ENCODE data around the gene AP2M1.

The AP2M1 gene

GRCh38 chr3:184174284-184174645 is 390 bp upstream of the AP2M1 start:
- DNase-seq = no peak
- Histone ChIP-seq H3K27me3 (no peaks in the 10 kb centered on the region), H3K9me3 (no peaks in the 10 kb centered on the region), H3K4me3 (ENCODE audit: low read depth, low read length) (peak overlapping the region; percentile 15; the same call in 1 of the 2 replicates), H3K4me1 (peaks cover 7% of the 10 kb centered on the region), H3K36me3 (peaks cover 44% of the 10 kb centered on the region)
- TF ChIP-seq, protein P1, sequence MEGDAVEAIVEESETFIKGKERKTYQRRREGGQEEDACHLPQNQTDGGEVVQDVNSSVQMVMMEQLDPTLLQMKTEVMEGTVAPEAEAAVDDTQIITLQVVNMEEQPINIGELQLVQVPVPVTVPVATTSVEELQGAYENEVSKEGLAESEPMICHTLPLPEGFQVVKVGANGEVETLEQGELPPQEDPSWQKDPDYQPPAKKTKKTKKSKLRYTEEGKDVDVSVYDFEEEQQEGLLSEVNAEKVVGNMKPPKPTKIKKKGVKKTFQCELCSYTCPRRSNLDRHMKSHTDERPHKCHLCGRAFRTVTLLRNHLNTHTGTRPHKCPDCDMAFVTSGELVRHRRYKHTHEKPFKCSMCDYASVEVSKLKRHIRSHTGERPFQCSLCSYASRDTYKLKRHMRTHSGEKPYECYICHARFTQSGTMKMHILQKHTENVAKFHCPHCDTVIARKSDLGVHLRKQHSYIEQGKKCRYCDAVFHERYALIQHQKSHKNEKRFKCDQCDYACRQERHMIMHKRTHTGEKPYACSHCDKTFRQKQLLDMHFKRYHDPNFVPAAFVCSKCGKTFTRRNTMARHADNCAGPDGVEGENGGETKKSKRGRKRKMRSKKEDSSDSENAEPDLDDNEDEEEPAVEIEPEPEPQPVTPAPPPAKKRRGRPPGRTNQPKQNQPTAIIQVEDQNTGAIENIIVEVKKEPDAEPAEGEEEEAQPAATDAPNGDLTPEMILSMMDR (IDR thresholded peaks at IDR 0.05; ENCODE audit: low read depth, low read length) = no peak

DNA sequence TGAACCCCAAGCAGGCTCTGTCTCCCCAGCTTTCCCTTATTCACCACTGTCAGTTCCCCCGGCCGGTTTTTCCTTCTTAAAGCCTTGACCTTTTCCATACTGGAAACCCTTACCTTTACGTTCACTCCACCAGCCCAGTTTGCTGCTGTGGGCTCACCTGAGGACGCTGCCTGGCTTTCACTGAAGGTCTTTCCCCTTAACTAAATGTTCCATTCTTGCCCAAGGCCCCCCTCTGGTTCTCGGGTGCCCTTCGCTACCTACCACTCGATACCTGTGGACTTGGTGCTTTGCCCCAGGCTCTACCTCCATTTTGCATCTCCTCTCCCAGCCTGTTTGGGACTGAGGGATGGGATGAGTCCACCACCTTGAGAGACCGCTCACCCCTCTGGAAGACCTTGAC is 851 bp downstream of the AP2M1 start:
- Histone ChIP-seq H3K36me3 (peaks cover 48% of the 10 kb centered on the region), H3K9me3 (no peaks in the 10 kb centered on the region), H3K4me1 (peaks cover 7% of the 10 kb centered on the region), H3K27me3 (no peaks in the 10 kb centered on the region), H3K4me3 (ENCODE audit: low read depth, low read length) (peak overlapping the region; percentile 93)
- no peak for DNase-seq
- TF ChIP-seq, protein P1 (IDR thresholded peaks at IDR 0.05; ENCODE audit: low read depth, low read length) = no peak

GRCh38 chr3:184175981-184176376 is 1.3 kb downstream of the AP2M1 start:
- H3K9me3 ChIP-seq = no peaks in the 10 kb centered on the region
- DNase-seq = no peak
- TF ChIP-seq, protein P1 (IDR thresholded peaks at IDR 0.05; ENCODE audit: low read depth, low read length) = no peak
- H3K27me3 ChIP-seq = no peaks in the 10 kb centered on the region
- peaks cover 48% of the 10 kb centered on the region for H3K36me3 ChIP-seq
- H3K4me3 ChIP-seq (ENCODE audit: low read depth, low read length) = peak overlapping the region; percentile 93
- peaks cover 7% of the 10 kb centered on the region for H3K4me1 ChIP-seq

DNA sequence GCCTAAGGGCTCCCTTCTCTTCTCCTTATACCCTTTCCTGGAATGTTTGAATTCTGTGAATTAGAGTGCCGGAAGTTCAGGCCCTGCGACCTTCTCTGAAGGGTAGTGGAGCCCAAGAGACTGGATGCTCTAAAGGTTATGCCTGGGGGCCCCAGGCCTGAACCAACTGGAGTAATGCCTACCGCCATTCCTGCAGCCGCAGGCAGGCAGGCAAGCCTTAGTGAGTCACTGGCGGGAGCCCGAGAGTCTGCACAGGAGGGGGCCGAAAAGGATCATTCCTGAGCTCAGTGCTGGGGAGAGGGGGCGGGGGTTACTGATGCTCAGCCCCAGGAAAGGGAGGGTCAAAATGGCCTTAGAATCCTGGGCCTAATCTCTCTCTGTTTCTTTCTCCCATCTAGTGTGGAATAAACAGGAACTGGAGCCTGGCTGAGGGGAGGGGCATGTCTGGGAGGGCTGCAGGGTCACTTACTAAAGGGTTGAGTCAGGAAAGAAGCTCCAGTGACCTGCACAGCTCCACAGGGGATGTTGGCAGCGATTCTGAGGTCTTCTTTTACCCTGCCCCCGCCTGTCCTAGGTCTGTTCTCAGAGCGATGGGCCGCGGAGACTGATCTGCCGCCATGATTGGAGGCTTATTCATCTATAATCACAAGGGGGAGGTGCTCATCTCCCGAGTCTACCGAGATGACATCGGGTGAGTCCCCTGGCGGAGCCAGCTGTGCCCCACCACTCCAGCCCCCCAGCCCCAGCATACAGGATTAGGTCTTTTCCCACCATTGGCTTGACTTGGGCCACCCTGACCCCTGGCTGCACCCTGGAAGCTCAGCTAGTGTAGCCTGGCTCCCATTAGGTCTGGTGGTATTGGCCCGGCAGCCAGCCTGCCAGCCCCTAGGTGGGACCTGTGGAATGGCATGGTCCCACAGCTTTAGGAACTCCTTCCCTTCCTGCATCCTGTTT is 2.0 kb downstream of the AP2M1 start:
- no peaks in the 10 kb centered on the region for H3K9me3 ChIP-seq
- H3K36me3 ChIP-seq = peaks cover 48% of the 10 kb centered on the region
- DNase-seq = peak; percentile 83
- TF ChIP-seq, protein P1 (IDR thresholded peaks at IDR 0.05; ENCODE audit: low read depth, low read length) = no peak
- H3K4me1 ChIP-seq = peaks cover 7% of the 10 kb centered on the region
- peak overlapping the region; percentile 93 for H3K4me3 ChIP-seq (ENCODE audit: low read depth, low read length)
- H3K27me3 ChIP-seq = no peaks in the 10 kb centered on the region

DNA sequence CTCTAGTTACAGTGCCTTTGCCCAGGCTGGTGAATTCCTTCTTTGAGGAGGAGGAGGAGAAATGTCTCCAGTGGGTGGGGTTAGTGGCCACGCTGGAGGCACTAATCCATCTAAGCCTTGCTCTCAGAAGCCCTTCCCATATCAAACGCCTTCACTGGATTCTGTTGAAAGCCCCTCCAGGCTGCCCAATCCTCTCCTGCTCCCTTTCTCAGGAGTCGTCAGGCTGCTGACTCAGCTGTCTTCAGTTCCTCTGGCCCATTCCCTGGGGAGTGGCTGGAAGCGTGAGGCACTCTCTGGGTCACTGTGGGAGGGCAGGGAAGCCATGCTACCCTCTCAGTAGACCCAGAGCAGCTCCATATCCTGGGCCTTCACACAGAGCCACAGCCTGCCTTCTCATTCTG is 2.7 kb downstream of the AP2M1 start:
- Histone ChIP-seq H3K4me3 (ENCODE audit: low read depth, low read length) (peak overlapping the region; percentile 93), H3K4me1 (peaks cover 7% of the 10 kb centered on the region), H3K27me3 (no peaks in the 10 kb centered on the region)

More for the DNA sequence above, 2.7 kb downstream of the AP2M1 start:
- H3K9me3 ChIP-seq = no peaks in the 10 kb centered on the region
- TF ChIP-seq, protein P1 (IDR thresholded peaks at IDR 0.05; ENCODE audit: low read depth, low read length) = no peak
- H3K36me3 ChIP-seq = peaks cover 52% of the 10 kb centered on the region
- no peak for DNase-seq
